NCI-H2196 treated with DMSO at 0.1 percent for 48 hours (cell line): ENCODE data around the gene SULF2.

ENCODE experiments used
- DNase-seq: peaks from one replicate; lab custom pipeline; 2025; ENCODE audit not compliant: unreplicated experiment; lab: John Stamatoyannopoulos, UW

The SULF2 gene

DNA sequence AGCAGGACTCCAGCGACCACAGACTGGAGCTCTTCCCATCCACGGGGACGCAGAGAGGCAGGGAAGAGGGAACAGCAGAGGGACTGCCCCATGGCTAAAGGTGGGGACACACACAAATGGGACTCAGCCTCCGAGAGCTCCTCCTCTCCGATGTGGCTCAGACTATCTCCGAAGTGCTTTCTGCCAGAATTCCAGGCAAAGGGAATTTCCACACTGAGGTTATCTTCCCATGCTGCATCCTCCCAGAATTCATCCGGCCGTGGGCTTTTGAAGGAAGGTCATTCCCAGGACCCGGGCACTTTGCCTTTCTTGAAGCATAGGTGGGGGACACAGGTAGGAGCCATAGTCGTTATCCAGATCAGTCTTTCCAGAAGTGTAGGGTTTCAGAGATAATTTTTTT is 67.9 kb downstream of the SULF2 start:
- DNase-seq = no peak

DNA sequence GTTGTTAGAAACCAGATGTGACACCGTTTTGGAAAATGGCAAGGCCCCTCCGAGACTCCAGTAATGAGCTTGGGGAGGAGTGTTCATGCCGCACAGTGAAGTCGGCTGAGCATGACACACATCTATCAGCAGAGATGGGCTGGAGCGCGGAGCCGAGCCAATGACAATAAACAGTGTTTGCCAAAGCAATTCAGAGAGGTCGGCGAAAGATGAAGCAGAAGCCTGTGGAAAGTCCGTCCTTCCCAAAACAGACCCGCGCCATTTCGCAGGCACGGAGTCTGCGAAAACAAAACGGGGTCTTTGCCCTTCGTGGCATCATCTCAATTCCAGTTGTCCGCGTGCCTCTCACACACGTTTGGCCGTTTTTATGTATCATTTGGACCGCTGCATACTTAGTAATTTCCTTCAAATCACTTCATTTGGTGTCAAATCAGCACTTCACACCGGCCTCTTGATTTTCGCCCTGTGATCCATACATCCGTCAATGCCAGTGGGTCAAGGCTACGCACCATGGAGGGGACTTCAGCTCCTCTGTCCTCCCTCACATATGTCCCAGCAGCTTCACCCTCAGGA is 71.3 kb downstream of the SULF2 start:
- no peak for DNase-seq

DNA sequence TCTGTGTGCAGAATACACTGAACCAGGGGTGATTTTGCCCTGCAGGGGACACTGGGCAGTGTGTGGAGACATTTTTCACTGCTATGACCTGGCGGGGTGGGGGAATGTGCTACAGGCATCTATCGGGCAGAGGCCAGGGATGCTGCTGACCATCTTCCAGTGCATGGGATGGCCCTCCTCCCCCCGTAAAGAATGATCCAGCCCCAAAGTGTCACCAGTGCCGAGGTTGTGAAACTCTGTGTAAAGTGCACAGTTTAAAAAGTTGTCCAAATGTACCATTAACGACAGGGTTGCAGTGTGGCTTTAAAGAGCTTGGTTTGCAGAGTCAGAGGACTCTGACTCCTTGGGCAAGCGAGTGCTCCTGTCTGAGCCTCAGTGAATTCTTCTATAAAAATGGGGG is 72.1 kb downstream of the SULF2 start:
- no peak for DNase-seq

DNA sequence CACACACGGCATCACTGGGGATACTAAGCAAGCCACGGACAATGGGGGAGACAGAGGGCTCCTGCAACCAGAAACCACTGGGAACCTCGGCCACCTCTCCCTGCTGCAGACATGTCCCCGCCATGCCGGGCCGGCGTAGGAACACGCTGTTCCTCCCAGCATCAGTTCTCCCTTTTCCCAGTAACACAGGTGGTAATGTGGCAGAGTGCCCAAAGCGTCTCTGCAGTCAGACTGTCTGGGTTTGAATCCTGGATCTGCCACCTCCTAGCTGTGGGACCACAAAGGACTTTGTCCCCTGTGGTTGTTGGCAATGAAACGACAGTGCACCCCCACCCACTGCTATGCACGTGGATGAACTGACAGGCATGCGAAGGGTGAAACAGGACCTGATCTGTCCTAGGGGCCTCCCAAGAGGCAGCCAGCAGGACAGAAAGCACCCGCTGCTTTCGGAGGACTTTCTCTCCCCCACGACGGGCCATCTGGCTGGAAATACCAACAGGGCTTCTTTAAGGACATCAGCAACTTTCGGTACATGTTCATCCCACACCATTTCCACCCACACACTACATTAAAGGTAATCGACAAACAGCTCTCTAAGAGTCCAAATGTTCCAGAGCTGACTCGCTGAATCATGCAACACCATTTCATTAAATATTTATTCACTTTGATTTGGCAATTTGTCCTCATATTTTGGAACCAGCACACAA is 74.1 kb downstream of the SULF2 start:
- no peak for DNase-seq

DNA sequence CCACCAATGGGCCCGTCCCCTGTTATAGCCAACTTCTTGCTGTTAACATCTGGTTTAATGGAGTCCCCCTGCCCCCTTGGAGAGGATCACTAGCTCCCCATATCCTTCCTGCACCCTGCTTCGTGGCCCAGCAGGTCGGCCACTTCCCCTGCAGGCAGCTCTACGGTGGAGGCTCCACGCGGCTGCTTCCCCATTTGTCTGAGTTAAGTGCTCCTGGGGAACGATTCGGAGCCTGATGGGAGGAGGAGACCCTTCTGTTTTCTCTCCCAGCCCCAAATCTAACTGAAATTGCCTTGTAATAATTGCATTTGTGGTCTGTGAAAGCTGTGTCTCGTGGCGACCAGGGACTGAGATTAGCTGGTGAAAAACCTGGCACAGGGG is 74.6 kb downstream of the SULF2 start:
- DNase-seq = no peak

DNA sequence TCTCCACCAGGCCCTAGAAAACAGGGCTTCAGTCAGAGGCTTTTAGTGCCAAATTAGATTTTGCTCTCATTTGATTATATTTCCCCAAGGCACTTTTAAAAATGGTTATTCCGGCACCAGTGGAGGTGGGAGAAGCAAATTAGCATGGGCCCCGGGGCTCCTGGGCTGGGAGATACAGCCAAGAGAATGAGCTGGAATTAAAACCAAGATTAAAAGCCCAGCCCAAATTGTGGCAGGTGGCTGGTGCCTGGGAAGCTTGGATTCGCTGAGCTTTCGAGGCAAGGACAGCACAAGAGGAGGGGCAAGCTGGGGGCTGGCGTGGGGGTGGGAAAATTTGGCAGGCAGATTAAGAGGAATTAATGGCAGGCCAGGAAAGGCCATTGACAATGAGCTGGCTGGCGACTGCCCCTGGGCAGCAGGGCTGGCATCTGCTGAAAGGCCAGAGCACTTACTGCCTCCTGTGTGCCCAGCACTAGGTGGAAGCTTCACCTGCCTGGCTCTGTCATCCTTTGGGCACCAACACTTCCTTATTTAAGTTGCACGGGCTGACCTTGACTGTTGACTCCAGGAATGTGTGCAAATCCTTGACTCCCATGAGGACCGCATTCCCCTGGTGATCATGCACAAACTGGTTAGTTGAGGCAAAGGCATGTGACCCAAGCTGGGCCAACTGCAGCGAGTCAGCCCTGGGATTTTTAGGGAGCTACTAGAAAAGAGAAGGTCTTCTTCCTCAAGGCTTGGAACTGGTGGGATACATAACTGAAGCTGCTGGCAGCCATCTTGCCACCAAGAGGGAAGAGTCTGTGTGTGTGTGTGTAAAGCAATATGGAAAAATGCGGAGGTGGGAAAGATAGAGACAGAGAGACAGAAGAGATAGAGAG is 76.1 kb downstream of the SULF2 start:
- DNase-seq = no peak

DNA sequence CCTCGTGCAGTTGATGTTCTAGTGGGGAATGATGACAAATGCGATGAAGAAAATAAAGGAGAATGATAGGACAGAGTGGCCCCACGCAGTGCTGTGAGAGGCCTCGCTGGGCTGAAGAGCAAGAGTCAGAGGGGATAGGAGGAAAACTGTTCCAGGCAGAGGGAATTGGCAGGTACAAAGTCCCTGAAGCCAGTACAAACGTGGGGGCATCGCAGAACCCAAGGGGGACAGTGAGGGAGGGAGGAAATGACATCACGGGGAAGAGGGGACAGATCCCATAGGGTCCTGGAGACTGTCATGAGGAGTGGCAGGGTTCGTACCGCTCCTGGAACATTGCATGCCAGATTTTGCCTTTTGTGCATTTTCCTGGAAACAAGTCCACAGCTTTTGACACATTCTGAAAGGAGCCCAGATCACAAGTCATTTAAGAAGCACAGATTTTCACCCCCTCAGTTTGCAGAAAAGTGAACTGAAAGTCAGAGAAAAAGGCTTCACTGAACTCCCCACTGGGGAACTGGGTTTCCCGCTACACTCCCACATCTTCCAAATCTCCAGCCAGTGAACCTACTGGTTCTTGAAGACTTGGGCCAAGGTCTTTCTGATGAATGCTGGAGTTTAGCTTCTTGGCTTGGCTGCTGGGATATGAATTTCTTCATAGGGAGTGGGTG is 77.0 kb downstream of the SULF2 start:
- DNase-seq = no peak

DNA sequence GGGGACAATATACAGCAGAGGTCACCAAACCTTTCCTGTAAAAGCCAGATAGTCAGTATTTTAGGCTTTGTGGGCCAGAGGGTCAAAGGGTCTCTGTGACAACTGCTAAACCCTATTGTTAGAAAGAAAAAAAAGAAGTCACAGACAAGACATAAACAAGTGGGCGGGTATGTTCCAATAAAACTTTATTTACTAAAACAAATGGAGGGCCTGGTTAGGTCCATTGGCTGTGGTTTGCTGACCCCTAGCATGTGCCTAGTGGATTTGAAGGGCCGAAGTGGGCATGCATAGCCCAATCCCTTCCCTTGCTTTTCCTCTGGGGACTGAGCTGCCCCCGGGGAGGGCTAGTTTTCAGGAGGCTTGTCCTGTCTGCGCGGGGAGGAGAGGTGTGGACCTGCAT is 78.9 kb downstream of the SULF2 start:
- DNase-seq = no peak

DNA sequence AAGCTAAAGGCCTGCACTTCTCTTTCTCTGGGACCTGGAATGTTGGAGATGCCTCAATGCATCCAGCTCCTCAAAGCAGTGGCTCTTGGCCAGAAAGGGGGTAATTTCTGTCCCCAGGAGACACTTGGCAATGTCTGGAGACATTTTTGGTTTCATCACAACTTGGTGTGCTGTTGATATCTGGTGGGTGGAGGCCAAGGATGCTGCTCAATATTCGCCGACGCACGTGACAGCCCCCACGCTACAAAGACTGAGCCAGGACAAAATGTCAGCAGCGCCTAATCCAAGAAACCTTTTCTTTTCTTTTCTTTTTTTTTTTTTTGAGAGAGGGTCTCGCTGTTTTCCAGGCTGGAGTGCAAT is 79.8 kb downstream of the SULF2 start:
- no peak for DNase-seq

DNA sequence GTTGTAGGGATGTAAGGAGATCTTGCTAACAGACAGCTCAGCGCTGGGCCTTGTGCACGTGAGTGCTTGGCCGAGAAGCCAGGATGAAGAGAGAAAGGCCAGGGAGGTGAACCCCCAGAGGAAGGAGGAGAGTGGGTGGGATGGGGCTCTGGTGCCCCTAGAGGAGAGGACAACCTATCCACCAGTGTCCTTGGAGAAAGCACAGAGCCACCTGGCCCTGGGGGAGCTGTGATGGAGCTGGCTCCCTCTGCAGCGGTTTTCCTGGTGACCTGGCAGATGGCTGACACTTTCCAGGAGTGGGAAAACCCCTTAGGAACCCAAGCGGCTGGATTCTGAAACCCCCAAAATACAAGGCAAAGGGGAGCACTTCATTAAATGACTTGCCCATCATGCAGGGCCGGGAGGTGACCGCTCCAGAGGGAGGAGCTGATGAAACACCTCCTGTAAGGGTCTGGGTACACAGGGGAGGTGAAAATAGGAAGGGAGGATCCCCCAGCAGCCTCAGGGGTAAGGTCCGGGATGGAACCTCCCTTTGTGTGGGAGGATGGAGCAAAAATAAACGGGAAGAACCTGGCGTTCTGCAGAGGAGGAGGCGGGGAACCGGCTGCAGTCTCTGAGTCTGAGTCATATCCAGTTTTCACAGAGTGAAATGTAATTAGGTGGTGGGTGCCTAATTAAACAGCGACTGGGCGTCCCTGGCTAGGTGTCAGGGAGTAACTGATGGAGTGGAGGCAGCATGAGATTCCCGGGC is 80.4 kb downstream of the SULF2 start:
- no peak for DNase-seq

DNA sequence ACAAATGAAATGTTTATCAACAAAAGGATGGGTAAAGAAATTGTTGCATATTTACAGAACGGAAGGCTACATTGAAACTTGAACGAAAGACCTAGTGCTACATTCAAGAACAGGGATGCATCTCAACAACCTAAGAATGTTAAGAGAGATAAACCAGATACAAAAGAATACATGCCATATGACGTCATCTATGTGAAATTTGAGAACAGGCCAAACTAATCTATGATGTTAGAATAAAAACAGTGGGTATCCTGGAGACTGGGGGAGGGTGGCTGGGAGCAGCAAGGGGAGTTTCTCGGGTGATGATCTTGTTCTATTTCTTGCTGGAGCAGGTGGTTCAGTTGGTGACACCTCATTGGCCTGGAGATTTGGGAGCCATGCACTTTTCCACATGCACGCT is 81.5 kb downstream of the SULF2 start:
- DNase-seq = no peak

DNA sequence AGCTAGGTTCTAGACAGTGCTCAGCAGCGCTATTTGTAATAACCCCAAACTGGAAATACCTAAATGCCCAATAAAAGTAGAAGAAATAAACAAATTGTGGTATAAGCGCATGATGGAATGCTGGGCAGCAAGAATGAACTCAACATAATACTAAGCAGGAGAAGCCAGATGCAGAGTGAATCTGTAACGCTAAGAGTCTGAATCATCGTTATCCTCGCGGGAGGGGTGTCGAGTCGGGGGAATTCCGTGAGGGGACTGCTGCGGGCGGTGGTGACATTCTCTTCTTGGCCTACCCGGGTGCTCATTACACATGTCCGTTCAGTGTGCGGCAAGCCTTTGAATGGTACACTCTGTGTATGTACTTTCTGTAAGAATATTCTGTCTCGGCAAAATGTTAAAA is 83.7 kb downstream of the SULF2 start:
- DNase-seq = no peak

DNA sequence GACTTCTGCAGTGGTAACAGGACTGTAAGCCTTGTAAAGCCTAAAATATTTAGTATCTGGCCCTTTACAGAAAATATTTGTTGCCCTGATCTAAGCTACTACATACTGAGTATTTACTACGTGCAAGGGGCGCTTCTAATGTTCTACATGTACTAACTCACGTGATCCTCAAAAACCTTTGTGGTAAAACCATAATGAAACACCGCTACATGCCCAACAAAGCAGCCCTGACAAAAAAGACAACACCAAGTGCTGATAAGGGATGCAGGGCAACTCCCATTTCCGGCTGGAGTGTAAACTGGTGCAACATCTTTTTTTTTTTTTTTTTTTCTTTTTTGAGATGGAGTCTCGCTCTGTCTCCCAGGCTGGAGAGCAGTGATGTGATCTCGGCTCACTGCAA is 85.0 kb downstream of the SULF2 start:
- DNase-seq = no peak

DNA sequence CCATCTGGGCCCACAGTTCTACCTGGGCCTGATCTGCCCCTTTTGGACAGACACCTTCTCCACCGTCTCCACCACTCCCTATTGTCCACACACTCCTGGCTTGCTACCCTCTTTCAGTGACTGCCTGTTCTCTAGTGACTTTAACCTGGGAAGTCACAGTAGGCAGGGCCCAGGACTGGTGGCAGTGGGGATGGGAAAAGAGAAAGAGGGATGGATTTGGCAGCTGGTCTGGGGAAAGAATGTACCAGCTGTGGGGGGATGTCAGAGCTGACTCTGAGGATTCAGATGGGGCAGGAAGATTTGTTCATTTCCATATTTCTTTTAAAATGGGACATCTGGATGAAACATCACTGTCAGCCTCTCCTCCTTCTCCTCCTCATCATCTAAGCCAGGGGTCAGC is 85.5 kb downstream of the SULF2 start:
- no peak for DNase-seq

DNA sequence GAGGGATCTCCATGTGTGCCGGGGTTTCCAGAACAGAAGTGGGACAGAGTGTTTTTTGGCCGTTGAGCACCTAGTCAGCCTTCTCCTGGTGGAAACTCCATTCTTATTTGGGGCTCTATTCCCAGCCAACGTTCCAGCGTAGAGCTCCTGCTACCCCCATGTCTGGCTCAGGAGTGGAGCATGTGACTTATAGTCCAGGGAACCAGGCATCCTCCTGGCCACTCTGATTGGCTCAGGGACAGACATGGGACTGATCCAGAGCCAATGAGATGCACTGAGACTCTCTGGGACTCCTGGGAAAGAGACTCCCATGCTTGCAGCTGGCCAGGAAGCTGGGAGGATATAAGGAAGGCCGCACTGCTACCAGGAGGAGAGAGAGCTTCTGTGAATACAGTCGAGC is 87.1 kb downstream of the SULF2 start:
- DNase-seq = no peak

DNA sequence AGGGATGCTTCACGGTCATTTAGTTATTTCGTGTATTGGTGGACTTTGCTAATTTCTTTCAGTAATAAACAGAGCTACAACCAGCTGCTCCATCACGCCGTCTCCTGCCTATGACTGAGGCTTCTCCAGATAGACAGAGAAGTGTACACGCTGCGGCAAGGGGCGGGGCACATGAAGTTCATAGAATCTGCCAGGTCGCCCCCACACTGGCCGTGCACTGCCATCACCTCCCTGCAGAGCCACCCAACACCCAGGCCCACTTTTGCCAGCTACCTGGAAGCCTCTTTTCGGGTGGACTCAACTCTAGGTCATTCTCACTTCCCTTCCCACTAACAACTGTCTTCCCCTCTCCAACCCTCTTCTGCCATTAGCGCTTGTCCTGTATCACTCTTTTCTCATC is 88.4 kb downstream of the SULF2 start:
- no peak for DNase-seq

DNA sequence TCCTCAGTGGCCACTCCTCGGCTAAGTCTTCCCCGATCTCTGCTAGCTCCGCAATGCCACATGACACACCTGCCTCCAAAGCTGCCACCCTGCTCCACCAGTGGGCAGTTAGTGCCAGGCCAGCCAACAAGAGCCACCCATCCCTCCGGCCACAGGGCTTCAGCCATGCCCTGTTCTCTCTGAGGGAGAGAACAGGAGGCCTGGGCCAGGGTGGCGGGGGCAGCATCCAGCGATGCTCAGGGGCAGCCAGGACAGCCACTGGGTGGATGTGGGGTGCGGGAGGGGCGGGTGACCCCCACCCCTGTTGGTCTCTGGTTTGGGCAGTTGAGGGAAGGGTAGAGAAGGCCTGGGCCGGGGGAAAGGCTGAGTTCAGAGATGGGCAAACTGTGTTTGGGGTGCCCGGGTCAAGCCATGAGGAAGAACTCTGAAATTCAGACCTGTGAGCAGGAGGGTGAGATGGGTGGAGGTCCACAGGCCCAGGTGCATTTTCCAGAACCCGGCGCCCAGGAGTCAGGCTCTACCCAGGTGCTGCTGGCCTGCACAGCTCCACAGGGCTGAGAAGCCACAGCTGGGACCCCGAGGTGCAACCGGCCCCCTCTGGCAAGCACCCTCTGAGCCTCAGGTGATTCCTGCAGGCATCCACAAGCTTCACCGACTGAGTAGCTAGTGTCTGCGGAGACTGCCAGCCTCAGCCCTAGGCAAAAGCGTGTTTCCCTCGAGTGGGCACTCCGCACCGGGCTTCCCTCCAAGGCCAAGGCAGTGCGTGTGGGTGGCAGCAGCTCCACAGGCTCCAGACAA is 91.1 kb downstream of the SULF2 start:
- DNase-seq = no peak

DNA sequence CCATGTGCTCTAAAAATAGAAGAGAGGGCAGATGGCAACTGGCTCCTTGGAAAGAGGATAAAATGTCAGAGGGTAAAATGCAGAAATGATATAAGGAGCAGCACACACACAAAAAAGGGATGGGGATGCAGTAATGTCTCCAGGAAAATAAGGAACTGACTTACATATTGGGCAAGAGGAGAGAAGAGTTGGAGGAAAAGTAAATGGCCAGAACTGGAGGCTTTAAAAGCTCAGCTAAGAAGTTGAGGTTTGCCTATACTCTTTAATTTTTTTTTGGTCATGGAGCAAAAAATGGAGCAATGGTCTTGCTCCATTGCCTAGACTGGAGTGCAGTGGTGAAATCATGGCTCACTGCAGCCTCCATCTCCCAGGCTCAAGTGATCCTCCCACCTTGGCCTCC is 93.7 kb downstream of the SULF2 start:
- DNase-seq = no peak

DNA sequence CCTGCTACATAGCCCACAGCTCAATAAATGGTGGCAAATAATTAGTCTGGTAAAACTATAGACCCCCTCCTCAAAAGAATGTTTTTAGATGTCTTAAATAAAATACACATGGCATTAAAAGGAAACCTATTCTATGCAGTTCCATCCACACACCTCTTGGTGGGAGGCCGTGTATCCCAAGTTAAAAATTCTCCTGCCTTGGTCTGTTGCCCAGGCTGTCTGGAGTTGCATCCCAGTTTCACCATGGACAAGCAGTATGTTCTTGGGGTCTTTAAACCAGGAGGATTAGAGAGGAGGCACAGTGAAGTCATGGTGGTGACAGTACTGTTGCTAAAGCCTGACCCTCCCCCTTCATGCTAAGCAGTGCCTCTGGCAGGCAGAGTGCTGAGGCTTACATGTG is 95.5 kb downstream of the SULF2 start:
- DNase-seq = no peak
